CD14-positive monocyte (primary cell): ENCODE measurements around the gene DCDC2B. TPM values are rescaled to one million over a fixed set of nuclear protein-coding genes. Genes with fewer than 3 reads are reported as not detected.

Experiments used
- DNase-seq, 3 donors: peaks; one replicate each; pipeline ENCODE4 v3.0.0-alpha.2; 2011 to 2022
- H2AFZ ChIP-seq: 2 replicates; pipeline ENCODE4 v1.6.0; 2012; ENCODE audit warnings: mild to moderate bottlenecking, low read depth, low read length, inconsistent platforms; ENCODE audit not compliant: insufficient read depth, poor library complexity, severe bottlenecking
- H3K27ac ChIP-seq, 2 donors: 1 replicate in 1 of 2; 2 replicates in 1 of 2; pipeline ENCODE4 v1.5.1; 2012 to 2013; ENCODE audit warnings: low read length in 2 of 2, control low read depth in 1 of 2, inconsistent platforms in 1 of 2, low read depth in 1 of 2, mild to moderate bottlenecking in 1 of 2
- H3K27me3 ChIP-seq, 2 donors: one replicate each; pipeline versions ENCODE4 v1.6.0 to v1.6.1; 2011 to 2013; ENCODE audit warnings: low read length in 2 of 2; ENCODE audit not compliant: control insufficient read depth in 2 of 2, insufficient read depth in 2 of 2
- H3K36me3 ChIP-seq, 2 donors: replicated peaks in 1 of 2; 1 replicate in 1 of 2; 2 replicates in 1 of 2; pipeline versions ENCODE4 v1.5.1 to v1.6.1; 2012 to 2013; ENCODE audit warnings: low read length in 2 of 2, control low read depth in 1 of 2, inconsistent platforms in 1 of 2, mild to moderate bottlenecking in 1 of 2; ENCODE audit not compliant: insufficient read depth in 2 of 2, control insufficient read depth in 1 of 2
- H3K4me1 ChIP-seq, 2 donors: 1 replicate in 1 of 2; 2 replicates in 1 of 2; pipeline versions ENCODE4 v1.5.1 to v1.6.1; 2012 to 2013; ENCODE audit warnings: low read length in 2 of 2, control low read depth in 1 of 2, inconsistent platforms in 1 of 2, mild to moderate bottlenecking in 1 of 2, moderate library complexity in 1 of 2; ENCODE audit not compliant: insufficient read depth in 2 of 2, control insufficient read depth in 1 of 2
- H3K4me2 ChIP-seq: replicated peaks from 2 replicates; pipeline ENCODE3; 2012; ENCODE audit warnings: low read length, moderate library complexity, mild to moderate bottlenecking; ENCODE audit not compliant: poor library complexity, severe bottlenecking; ENCODE audit errors: extremely low read depth
- H3K4me3 ChIP-seq, 3 experiments: fragments of 200-600 bp in 1 of 3; sonication (generic) in 1 of 3; replicated peaks in 1 of 3; 1 replicate in 2 of 3; 2 replicates in 1 of 3; pipeline ENCODE4 v1.5.1; 2011 to 2013; ENCODE audit warnings: low read length in 3 of 3, mild to moderate bottlenecking in 3 of 3, control low read depth in 2 of 3, low read depth in 2 of 3, inconsistent platforms in 1 of 3, moderate library complexity in 1 of 3
- H3K79me2 ChIP-seq: 2 replicates; pipeline ENCODE4 v1.6.0; 2012; ENCODE audit warnings: mild to moderate bottlenecking, control low read depth, inconsistent platforms, low read length, moderate library complexity; ENCODE audit not compliant: insufficient read depth
- H3K9ac ChIP-seq: 2 replicates; pipeline ENCODE4 v1.6.0; 2017; ENCODE audit warnings: low read length, mild to moderate bottlenecking; ENCODE audit not compliant: insufficient read depth, poor library complexity, severe bottlenecking
- H3K9me3 ChIP-seq, 2 donors: replicated peaks in 1 of 2; 1 replicate in 1 of 2; 2 replicates in 1 of 2; pipeline versions ENCODE4 v1.5.1 to v1.6.1; 2012 to 2013; ENCODE audit warnings: low read length in 2 of 2, control low read depth in 1 of 2; ENCODE audit not compliant: control insufficient read depth in 1 of 2, insufficient read depth in 1 of 2
- H4K20me1 ChIP-seq: 2 replicates; pipeline ENCODE4 v1.6.0; 2012; ENCODE audit warnings: mild to moderate bottlenecking, low read length, control low read depth, moderate library complexity; ENCODE audit not compliant: insufficient read depth
- H3K27ac Mint-ChIP-seq, 7 donors: one replicate each; pipeline ENCODE4 v1.8.0; 2020; ENCODE audit warnings: mild to moderate bottlenecking in 7 of 7, mixed read lengths in 7 of 7, moderate library complexity in 6 of 7, inconsistent platforms in 2 of 7
- H3K27me3 Mint-ChIP-seq, 3 donors: one replicate each; pipeline ENCODE4 v1.8.0; 2021 to 2022; ENCODE audit warnings: low read depth in 3 of 3, mild to moderate bottlenecking in 3 of 3, mixed read lengths in 3 of 3, moderate library complexity in 3 of 3, inconsistent platforms in 1 of 3
- H3K36me3 Mint-ChIP-seq, 2 donors: one replicate each; pipeline ENCODE4 v1.8.0; 2020; ENCODE audit warnings: mixed read lengths in 2 of 2, inconsistent platforms in 1 of 2, mild to moderate bottlenecking in 1 of 2
- H3K4me1 Mint-ChIP-seq: one replicate; pipeline ENCODE4 v1.8.0; 2020; ENCODE audit warnings: mild to moderate bottlenecking, mixed read lengths
- H3K4me3 Mint-ChIP-seq, 2 donors: one replicate each; pipeline ENCODE4 v1.8.0; 2020; ENCODE audit warnings: mild to moderate bottlenecking in 2 of 2, mixed read lengths in 2 of 2, moderate library complexity in 1 of 2
- H3K9me3 Mint-ChIP-seq, 7 donors: one replicate each; pipeline ENCODE4 v1.8.0; 2020 to 2022; ENCODE audit warnings: mixed read lengths in 7 of 7, mild to moderate bottlenecking in 6 of 7, moderate library complexity in 6 of 7, inconsistent platforms in 2 of 7
- WGBS: methylation state at CpG from one replicate; pipeline ENCODE4 v1.1.5; 2013; ENCODE audit warnings: missing lambda C conversion rate; ENCODE audit not compliant: insufficient coverage; 5-methylcytosine and 5-hydroxymethylcytosine counted together
- intact Hi-C, 2 donors: fragments of 100-400 bp; cut with micrococcal nuclease; formaldehyde crosslinking; loops; one replicate each; pipeline versions ENCODE4 v1.15.0 to v1.15.1; 2023
- polyA plus RNA-seq, 3 donors: library from polyadenylated mRNA; depleted of rRNA in 1 of 3; unstranded in 2 of 3; stranded (reverse) in 1 of 3; fragments of 300-500 nt in 2 of 3; fragments of >200 nt in 1 of 3; fragmentation: Illumina TruSeq in 2 of 3; gene quantifications; 1 replicate in 2 of 3; 2 replicates in 1 of 3; pipeline ENCODE4 v1.2.3, GENCODE V29; 2012 to 2021
- TF ChIP-seq, protein P1 (sequence below): fragments of 200-600 bp; IDR thresholded peaks from one replicate; pipeline ENCODE4 v1.8.0; 2022; ENCODE audit warnings: antibody characterized with exemption, mild to moderate bottlenecking

Gene DCDC2B
- polyA plus RNA-seq, 3 donors: not detected

GRCh38 chr1:32246888-32247273 lies 38.0 kb downstream of the DCDC2B start, which contains the start of gene FAM167B:
Gene FAM167B (plus strand): TSS chr1:32247222. CDS start chr1:32247422, 200 bp downstream.
- DNase-seq: no peak

GRCh38 chr1:32247452-32247851 lies 38.6 kb downstream of the DCDC2B start:
- no peak for DNase-seq
- no peak overlapping the region for H3K4me3 Mint-ChIP-seq
- Histone ChIP-seq H3K4me1 (peaks cover 13 to 26% of the 10 kb centered on the region in 2 donors), H3K4me2 (no peak overlapping the region), H3K79me2 (no peaks in the 10 kb centered on the region), H3K4me3 (no peak overlapping the region), H3K36me3 (no peaks in the 10 kb centered on the region), H4K20me1 (no peaks in the 10 kb centered on the region), H3K27ac (no peak overlapping the region), H2AFZ (no peak overlapping the region), H3K27me3 (peaks cover 0 to 15% of the 10 kb centered on the region in 2 donors), H3K9me3 (no peaks in the 10 kb centered on the region), H3K9ac (no peak overlapping the region)
- H3K27ac Mint-ChIP-seq: peak overlapping the region in 2 of 7 donors; percentile 5 to 50
- WGBS: 93% methylated on average over 7 of the region's 12 CpGs
- H3K27me3 Mint-ChIP-seq: peaks cover 13 to 35% (median 19%) of the 10 kb centered on the region in 3 donors
- intact Hi-C loops: no loop called here
- peaks cover 28% of the 10 kb centered on the region for H3K4me1 Mint-ChIP-seq
- H3K9me3 Mint-ChIP-seq: peaks cover 0 to 4% (median 0%) of the 10 kb centered on the region in 7 donors
- TF ChIP-seq, protein P1, sequence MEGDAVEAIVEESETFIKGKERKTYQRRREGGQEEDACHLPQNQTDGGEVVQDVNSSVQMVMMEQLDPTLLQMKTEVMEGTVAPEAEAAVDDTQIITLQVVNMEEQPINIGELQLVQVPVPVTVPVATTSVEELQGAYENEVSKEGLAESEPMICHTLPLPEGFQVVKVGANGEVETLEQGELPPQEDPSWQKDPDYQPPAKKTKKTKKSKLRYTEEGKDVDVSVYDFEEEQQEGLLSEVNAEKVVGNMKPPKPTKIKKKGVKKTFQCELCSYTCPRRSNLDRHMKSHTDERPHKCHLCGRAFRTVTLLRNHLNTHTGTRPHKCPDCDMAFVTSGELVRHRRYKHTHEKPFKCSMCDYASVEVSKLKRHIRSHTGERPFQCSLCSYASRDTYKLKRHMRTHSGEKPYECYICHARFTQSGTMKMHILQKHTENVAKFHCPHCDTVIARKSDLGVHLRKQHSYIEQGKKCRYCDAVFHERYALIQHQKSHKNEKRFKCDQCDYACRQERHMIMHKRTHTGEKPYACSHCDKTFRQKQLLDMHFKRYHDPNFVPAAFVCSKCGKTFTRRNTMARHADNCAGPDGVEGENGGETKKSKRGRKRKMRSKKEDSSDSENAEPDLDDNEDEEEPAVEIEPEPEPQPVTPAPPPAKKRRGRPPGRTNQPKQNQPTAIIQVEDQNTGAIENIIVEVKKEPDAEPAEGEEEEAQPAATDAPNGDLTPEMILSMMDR: no peak
- peaks cover 0 to 2% of the 10 kb centered on the region in 2 donors for H3K36me3 Mint-ChIP-seq

More at GRCh38 chr1:32246888-32247273, 38.0 kb downstream of the DCDC2B start, which contains the start of gene FAM167B:
- Histone ChIP-seq H3K4me1 (peaks cover 9 to 26% of the 10 kb centered on the region in 2 donors), H3K27me3 (peaks cover 0 to 15% of the 10 kb centered on the region in 2 donors), H3K4me3 (no peak within 1 kb of the TSS), H3K27ac (no peak within 1 kb of the TSS), H3K9ac (no peak within 1 kb of the TSS), H3K79me2 (no peaks in the 10 kb centered on the region), H2AFZ (peak within 1 kb of the TSS; percentile 70), H3K36me3 (no peaks in the 10 kb centered on the region), H3K9me3 (no peaks in the 10 kb centered on the region), H4K20me1 (no peaks in the 10 kb centered on the region), H3K4me2 (no peak within 1 kb of the TSS)
- Mint-ChIP-seq H3K36me3 (peaks cover 0 to 2% of the 10 kb centered on the region in 2 donors), H3K4me1 (peaks cover 27% of the 10 kb centered on the region), H3K9me3 (peaks cover 0 to 4% (median 2%) of the 10 kb centered on the region in 7 donors), H3K27me3 (peaks cover 15 to 38% (median 19%) of the 10 kb centered on the region in 3 donors), H3K4me3 (peak within 1 kb of the TSS in 1 of 2 donors; percentile 52), H3K27ac (peak within 1 kb of the TSS in 3 of 7 donors; percentile 50 to 70 (median 62))
- 92% methylated on average over 2 of the region's 3 CpGs for WGBS
- TF ChIP-seq, protein P1: no peak
- intact Hi-C loops: no loop called here
